Measurements from ENCODE around the gene SLC38A9.

- no peak for TF ChIP-seq CTCF (IDR thresholded peaks at IDR 0.05)
- no peak for TF ChIP-seq POLR2A (IDR thresholded peaks at IDR 0.05)
Measured at GRCh38 chr5:55620009-55620765, 91.9 kb downstream of the SLC38A9 start.

Data from uterus (tissue), 2 donors.